ENCODE measurements around the gene FOXP1.

Gene FOXP1

DNA sequence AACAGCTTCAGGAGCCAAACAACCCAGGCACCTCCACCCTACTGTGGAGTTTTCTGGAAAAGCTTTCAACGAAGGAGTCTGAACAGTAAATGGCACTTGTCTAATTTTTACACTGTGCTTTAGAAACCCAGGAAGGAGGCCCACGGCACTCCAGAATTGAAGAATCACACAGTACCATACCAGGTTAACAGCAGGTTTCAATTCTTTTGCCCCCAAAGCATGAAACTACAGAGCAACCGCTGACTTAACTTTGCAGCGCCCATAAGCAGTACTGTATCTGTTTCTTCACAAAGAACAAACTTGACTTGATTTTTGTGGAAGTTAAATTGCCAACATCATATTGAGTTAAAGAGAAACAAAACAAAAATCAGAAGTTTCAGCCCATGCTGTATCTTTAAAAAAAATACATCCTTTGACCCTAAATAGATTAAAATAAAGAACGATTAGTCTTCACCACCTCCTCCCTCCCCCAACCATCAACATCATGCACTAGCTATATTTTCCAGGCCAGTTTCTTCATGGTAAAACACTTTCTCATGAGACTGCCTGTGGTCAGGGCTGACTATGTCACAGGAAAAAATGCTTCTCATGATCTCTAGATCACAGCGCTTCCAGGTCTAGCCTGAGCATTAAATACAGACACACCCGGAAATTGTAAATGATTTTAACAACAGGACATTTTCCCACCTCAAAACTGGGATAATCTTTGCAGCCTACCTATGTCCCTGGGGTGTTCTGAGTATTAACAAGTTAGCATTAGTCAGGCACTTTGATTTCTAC, 456.3 kb downstream of the FOXP1 start:
- DNase-seq (ENCODE audit: low spot score), result peak; percentile 33

DNA sequence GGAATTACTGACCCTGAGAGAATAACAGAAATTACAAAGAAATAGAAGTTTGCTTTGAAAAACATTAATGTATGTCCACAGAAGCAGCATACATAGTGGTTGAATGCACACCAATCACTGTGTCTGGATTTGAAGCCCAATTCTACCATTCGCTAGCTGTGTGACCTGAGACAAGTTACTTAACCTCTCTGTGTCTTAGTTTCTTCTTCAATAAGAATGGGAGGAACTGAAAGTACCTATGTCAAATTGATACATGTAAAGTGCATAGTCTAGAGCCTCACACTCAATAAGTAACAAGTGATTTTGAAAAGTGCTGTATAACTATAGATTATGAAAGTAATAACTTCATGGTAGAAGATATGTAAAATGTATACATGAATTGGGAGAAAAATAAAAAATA, 457.8 kb downstream of the FOXP1 start:
- no peak for DNase-seq (ENCODE audit: low spot score)

GRCh38 chr3:71124048-71124447, 459.5 kb downstream of the FOXP1 start:
- no peak for DNase-seq (ENCODE audit: low spot score)

- no peak for DNase-seq (ENCODE audit: low spot score)
These were observed 460.9 kb downstream of the FOXP1 start for GRCh38 chr3:71122641-71123040.

DNA sequence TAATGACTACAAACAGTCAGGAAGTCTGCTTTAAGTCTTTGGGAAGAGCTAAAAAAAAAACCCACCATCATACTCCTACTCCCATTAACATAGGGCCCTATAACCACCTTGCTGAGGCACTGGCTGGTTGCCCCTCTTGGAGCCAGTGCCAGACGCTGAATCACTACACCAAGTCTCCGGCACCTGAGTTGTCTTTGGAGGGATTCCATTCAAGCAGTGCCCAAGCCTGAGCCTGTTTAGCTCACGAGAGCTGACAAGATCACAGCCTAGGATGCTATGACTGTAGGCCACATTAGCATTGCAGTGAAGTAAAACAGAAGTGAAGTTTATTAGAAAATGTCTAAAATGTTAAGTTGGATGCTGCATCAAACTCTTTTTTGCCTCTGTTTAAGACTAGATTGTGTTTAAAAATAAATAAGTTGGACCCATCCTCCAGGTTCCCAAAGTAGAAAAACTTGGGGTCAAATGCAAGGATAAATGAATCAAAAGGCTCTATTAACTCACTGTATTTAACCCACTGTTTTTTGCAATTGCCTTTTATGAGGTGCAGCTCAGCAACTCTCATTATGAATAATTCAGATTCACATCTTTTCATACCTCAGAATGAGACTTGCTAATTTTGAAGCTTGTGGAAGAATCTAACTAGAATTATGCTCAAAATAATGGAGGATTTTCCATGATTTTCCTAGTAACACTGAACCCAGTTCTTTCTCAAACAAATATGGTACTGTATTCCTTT, 461.9 kb downstream of the FOXP1 start:
- DNase-seq (ENCODE audit: low spot score), result no peak

- no peak for DNase-seq (ENCODE audit: low spot score)
These were observed 463.5 kb downstream of the FOXP1 start for GRCh38 chr3:71120012-71120411.

- peak; percentile 38 for DNase-seq (ENCODE audit: low spot score)
These were observed 464.4 kb downstream of the FOXP1 start for GRCh38 chr3:71119171-71119570.

DNA sequence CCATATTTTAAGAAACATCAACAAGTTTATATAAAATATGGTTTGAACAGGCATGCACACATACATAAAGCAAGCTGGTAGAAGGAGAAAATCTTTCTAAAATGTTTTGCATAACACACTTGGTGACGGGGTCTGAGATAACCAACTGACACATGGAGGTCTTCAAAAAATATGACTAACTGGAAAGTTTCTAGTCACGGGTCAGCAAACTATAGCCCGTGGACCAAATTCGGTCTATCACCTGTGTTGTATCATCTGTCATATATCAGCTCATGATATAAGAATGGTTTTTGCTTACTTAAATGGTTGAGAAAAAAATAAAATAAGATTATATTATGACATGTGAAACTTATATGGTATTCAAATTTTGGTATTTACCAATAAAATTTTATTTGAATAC, 465.1 kb downstream of the FOXP1 start:
- no peak for DNase-seq (ENCODE audit: low spot score)

DNA sequence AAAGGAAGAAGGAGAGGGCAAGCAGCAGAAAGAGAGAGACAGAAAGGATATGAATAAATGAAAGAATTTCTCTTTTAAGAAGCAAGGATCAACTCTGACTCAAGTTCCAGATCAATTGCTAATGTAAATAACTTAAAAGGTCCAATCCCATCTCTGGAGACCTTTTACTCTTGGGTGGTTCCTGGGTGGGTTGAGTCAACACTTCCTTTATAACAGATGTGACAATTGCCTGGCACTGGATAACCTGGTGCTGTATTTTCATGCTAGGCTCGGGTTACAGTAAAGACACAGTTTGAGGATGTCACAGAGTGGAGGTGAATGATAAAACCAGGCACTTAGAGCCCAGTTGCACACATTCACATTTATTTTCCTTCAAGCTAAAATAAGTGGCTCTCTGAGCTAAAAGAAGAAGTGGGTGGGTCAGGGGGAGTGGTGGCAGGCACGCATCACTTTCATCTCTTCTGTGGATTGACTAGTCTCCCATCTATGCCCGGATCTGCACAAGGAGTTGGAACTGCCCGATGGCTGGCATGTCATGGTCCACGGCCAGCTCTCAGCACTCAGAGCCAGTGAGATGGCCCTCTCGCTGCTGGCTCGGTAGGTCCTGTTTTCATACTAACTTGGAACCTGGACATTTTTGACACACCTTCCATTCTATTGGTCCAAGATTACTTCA, 465.8 kb downstream of the FOXP1 start:
- DNase-seq (ENCODE audit: low spot score), result no peak

GRCh38 chr3:71114610-71115009, 468.9 kb downstream of the FOXP1 start:
- no peak for DNase-seq (ENCODE audit: low spot score)

GRCh38 chr3:71112576-71112975, 471.0 kb downstream of the FOXP1 start:
- no peak for DNase-seq (ENCODE audit: low spot score)

GRCh38 chr3:71111784-71112440, 471.6 kb downstream of the FOXP1 start:
- peak; percentile 68 for DNase-seq (ENCODE audit: low spot score)

GRCh38 chr3:71110385-71111222, 472.9 kb downstream of the FOXP1 start:
- DNase-seq (ENCODE audit: low spot score), result no peak

DNA sequence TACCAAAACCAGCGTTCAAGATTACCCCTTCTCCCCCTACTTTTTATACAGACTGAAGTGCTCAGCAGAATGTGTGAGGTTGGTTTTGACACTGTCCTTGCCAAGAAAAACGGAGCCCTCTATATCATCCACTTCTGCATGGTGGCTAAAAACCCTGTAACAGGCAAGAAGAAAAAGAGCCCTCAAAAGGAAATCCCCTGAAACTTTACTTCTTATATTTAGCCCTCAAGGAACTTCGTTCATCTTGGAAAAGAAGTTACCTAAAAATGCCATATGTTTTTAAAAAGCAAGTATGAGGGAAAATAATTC, 473.6 kb downstream of the FOXP1 start:
- no peak for DNase-seq (ENCODE audit: low spot score)

GRCh38 chr3:71109241-71109976, 474.1 kb downstream of the FOXP1 start:
- DNase-seq (ENCODE audit: low spot score), result no peak

DNA sequence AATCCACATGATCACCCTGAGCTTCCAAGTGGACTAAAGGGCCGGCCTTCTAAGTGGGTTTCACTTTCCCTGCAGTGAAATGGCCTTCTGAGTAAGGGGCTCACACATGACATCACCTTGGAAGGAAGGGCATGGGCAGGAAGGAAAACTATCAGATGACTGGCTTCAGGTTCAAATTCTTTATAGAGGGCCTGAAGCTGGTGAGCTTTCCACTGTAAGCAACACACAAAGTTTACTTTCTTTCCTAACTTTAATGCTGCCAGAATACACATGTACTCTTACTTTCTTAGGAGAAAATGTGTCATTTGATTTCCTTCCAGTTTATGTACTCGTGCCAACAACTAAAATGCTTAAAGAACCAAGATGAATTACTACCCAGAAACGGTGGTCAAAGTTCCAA, 475.6 kb downstream of the FOXP1 start:
- no peak for DNase-seq (ENCODE audit: low spot score)

GRCh38 chr3:71104976-71105375, 478.6 kb downstream of the FOXP1 start:
- DNase-seq (ENCODE audit: low spot score), result no peak

GRCh38 chr3:71104556-71104955, 479.0 kb downstream of the FOXP1 start:
- DNase-seq (ENCODE audit: low spot score), result no peak

GRCh38 chr3:71104121-71104541, 479.4 kb downstream of the FOXP1 start:
- DNase-seq (ENCODE audit: low spot score), result peak; percentile 45

GRCh38 chr3:71103430-71103921, 480.1 kb downstream of the FOXP1 start:
- peak; percentile 44 for DNase-seq (ENCODE audit: low spot score)
